ENCODE results near the gene FRMD4A. TPM values are rescaled to one million over a fixed set of nuclear protein-coding genes. Genes with fewer than 3 reads are reported as not detected.

Gene FRMD4A
- total and polyA plus RNA-seq, 3 donors from 2014 or later: 15.0 to 20.8 (median 18.7) TPM

- Histone ChIP-seq H3K4me3 (no peak overlapping the region), H3K4me1 (no peaks in the 10 kb centered on the region), H3K9me3 (no peaks in the 10 kb centered on the region), H3K27ac (no peak overlapping the region), H3K27me3 (no peaks in the 10 kb centered on the region), H3K36me3 (ENCODE audit: low read depth, missing control alignments) (no peaks in the 10 kb centered on the region)
- no peak for DNase-seq
- TF ChIP-seq CTCF (IDR thresholded peaks at IDR 0.05): no peak
- TF ChIP-seq POLR2A (IDR thresholded peaks at IDR 0.05): no peak
- intact Hi-C loops (cut with DNase I; ENCODE audit: low total_unique reads): no loop called here
- 85 to 88% methylated on average over 3 of the region's 3 CpGs for WGBS, 2 donors
These were observed 594.2 kb downstream of the FRMD4A start for GRCh38 chr10:13736506-13736905.

GRCh38 chr10:13734151-13734550, 596.6 kb downstream of the FRMD4A start:
- intact Hi-C loops (cut with DNase I; ENCODE audit: low total_unique reads): no loop called here
- no peak for DNase-seq
- no peaks in the 10 kb centered on the region for H3K27me3 ChIP-seq
- H3K9me3 ChIP-seq: no peaks in the 10 kb centered on the region
- H3K4me3 ChIP-seq: no peak overlapping the region
- H3K36me3 ChIP-seq (ENCODE audit: low read depth, missing control alignments): no peaks in the 10 kb centered on the region
- H3K27ac ChIP-seq: no peak overlapping the region
- no peak for TF ChIP-seq POLR2A (IDR thresholded peaks at IDR 0.05)
- TF ChIP-seq CTCF (IDR thresholded peaks at IDR 0.05): no peak
- WGBS, 2 donors: 93 to 94% methylated on average over 8 of the region's 8 CpGs
- no peaks in the 10 kb centered on the region for H3K4me1 ChIP-seq

- DNase-seq: no peak
- H3K4me3 ChIP-seq: no peak overlapping the region
- WGBS, 2 donors: 89 to 93% methylated on average over 7 of the region's 7 CpGs
- H3K4me1 ChIP-seq: no peaks in the 10 kb centered on the region
- intact Hi-C loops (cut with DNase I; ENCODE audit: low total_unique reads): no loop called here
- H3K9me3 ChIP-seq: no peaks in the 10 kb centered on the region
- TF ChIP-seq POLR2A (IDR thresholded peaks at IDR 0.05): no peak
- TF ChIP-seq CTCF (IDR thresholded peaks at IDR 0.05): no peak
- no peaks in the 10 kb centered on the region for H3K36me3 ChIP-seq (ENCODE audit: low read depth, missing control alignments)
- no peaks in the 10 kb centered on the region for H3K27me3 ChIP-seq
- no peak overlapping the region for H3K27ac ChIP-seq
These were observed 597.7 kb downstream of the FRMD4A start for GRCh38 chr10:13733071-13733470.

GRCh38 chr10:13732465-13732881, 598.3 kb downstream of the FRMD4A start:
- H3K36me3 ChIP-seq (ENCODE audit: low read depth, missing control alignments): no peaks in the 10 kb centered on the region
- H3K27ac ChIP-seq: no peak overlapping the region
- no peak for DNase-seq
- H3K27me3 ChIP-seq: no peaks in the 10 kb centered on the region
- intact Hi-C loops (cut with DNase I; ENCODE audit: low total_unique reads): no loop called here
- H3K4me1 ChIP-seq: no peaks in the 10 kb centered on the region
- H3K4me3 ChIP-seq: no peak overlapping the region
- 80 to 100% methylated on average over 4 to 6 of the region's 6 CpGs for WGBS, 2 donors
- TF ChIP-seq CTCF (IDR thresholded peaks at IDR 0.05): no peak
- TF ChIP-seq POLR2A (IDR thresholded peaks at IDR 0.05): no peak
- H3K9me3 ChIP-seq: no peaks in the 10 kb centered on the region

- Histone ChIP-seq H3K27me3 (no peaks in the 10 kb centered on the region), H3K36me3 (ENCODE audit: low read depth, missing control alignments) (no peaks in the 10 kb centered on the region), H3K9me3 (no peaks in the 10 kb centered on the region), H3K4me1 (no peaks in the 10 kb centered on the region), H3K4me3 (no peak overlapping the region), H3K27ac (no peak overlapping the region)
- intact Hi-C loops (cut with DNase I; ENCODE audit: low total_unique reads): no loop called here
- DNase-seq: no peak
- TF ChIP-seq POLR2A (IDR thresholded peaks at IDR 0.05) (no peak), CTCF (IDR thresholded peaks at IDR 0.05) (no peak)
- 87 to 90% methylated on average over 6 to 8 of the region's 8 CpGs for WGBS, 2 donors
These were observed 598.9 kb downstream of the FRMD4A start for GRCh38 chr10:13731799-13732198.

Data from testis (tissue), 3 donors.